H1 (cell line): ENCODE results near the gene USP3. TPM values are rescaled to one million over a fixed set of nuclear protein-coding genes. Genes with fewer than 3 reads are reported as not detected.

Experiments
- JUN ChIP-seq: IDR thresholded peaks from 2 replicates; pipeline ENCODE4 v1.6.1; 2011; ENCODE audit warnings: low read depth, mild to moderate bottlenecking, improper control_type of control experiment, low read length
- KDM5A ChIP-seq: fragments of 200-600 bp; IDR thresholded peaks from 2 replicates; pipeline ENCODE4 v1.7.1; 2012; ENCODE audit warnings: mild to moderate bottlenecking, low read length, inconsistent platforms, mixed read lengths
- NRF1 ChIP-seq: IDR thresholded peaks from 2 replicates; pipeline ENCODE4 v1.6.1; 2011; ENCODE audit warnings: mild to moderate bottlenecking, low read depth, low read length, improper control_type of control experiment
- POU5F1 ChIP-seq: IDR thresholded peaks from 2 replicates; pipeline ENCODE4 v1.6.1; 2011; ENCODE audit warnings: low read depth, mild to moderate bottlenecking, low read length, moderate library complexity
- SRF ChIP-seq: IDR thresholded peaks from 2 replicates; pipeline ENCODE4 v1.6.1; 2011; ENCODE audit warnings: mild to moderate bottlenecking, low read depth, low read length, moderate library complexity
- polyA plus RNA-seq, 7 experiments: library from polyadenylated mRNA; depleted of rRNA in 3 of 7; stranded (reverse) in 5 of 7; unstranded in 2 of 7; fragments of >200 nt in 5 of 7; fragments of 200-250 nt in 2 of 7; gene quantifications; 1 replicate in 5 of 7; 2 replicates in 1 of 7; 4 replicates in 1 of 7; pipeline versions ENCODE4 v1.2.1 to v1.2.3, GENCODE V29; 2011 to 2013; ENCODE audit warnings: missing spikeins in 2 of 7, mixed read lengths in 2 of 7
- total RNA-seq: library from RNA; stranded (reverse); fragmentation: NEBNext Ultra II Directional; extraction: Animal tissue kit (Norgen Biotek cat#: 25700); gene quantifications from 2 replicates; pipeline ENCODE4 v1.2.1, GENCODE V29; 2021

Gene USP3
- total and polyA plus RNA-seq, 2 of the 8 experiments (the other 6 are each of a cell fraction or from before 2014, with no cell fraction given), result 15.5 to 16.2 TPM

GRCh38 chr15:63514531-63514943 is 10.1 kb downstream of the USP3 start (continued):
- TF ChIP-seq KDM5A (no peak), SRF (no peak), NRF1 (no peak), JUN (no peak), POU5F1 (no peak)
